ENCODE measurements around the gene PDIA6. TPM values are rescaled to one million over a fixed set of nuclear protein-coding genes. Genes with fewer than 3 reads are reported as not detected.
"Not testable (repeated sequence)": the region's sequence is repeated elsewhere in the genome, so short reads cannot be mapped to it uniquely, and the experiment has no call there.

PDIA6 gene
- total RNA-seq, 2 experiments from 2014 or later, result 25.5 to 26.3 TPM

DNA sequence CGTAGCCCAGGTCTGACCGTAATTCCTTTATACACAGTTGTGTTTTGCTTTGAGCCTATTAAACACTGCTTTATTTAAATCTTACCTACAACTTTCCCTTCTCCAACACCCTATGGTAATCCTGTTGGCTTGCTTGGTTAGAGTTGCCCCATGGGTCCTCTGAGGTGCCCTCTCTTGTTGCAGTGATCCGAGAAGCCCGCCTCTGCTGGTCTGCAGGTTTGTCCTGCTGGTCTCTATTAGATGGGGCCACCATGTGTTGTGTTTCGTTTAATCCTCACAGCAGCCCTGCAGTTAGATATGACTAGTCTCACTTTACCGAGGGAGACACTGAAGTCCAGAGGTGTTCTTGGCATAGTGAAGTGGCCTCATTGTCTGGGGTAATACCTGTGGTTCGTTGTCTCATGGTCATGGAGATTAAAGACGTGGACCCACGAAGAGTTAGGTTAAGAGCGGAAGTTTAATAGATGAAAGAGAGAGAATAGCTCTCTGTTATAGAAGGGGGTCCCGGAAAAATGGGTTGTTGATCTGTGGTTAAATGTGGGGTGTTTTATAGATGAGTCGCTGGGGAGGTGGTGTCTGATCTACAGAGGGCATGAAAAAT is 7.2 kb upstream of the PDIA6 start:
- H3K4me1 Mint-ChIP-seq (ENCODE audit: low read depth), result no peaks in the 10 kb centered on the region
- intact Hi-C loops (cut with DNase I, micrococcal nuclease), result loop anchor here in 1 of 2 experiments (10.0 kb wide), 2 partner anchors 525 to 1395 kb away; partner anchors contain the start of genes CPSF3, ITGB1BP1 and ROCK2
- POLR2A ChIA-PET, result no interaction called here

DNA sequence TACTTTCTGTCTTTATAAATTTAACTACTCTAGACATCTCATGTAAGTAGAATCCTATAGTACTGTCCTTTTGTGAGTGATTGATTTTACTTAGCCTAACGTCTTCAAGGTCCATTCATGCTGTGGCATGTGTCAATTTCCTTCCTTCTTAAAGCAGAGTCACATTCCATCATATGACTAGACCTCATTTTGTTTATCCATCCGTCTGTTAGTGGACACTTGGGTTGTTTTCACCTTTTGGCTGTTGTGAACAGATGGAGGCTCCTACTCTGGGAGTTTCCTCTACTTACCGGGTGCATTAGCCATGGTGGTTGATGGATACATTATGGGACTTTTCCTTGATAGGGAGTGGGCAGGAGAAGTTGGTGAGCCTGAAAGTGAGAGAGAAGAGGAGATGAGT is 6.4 kb upstream of the PDIA6 start:
- peaks cover 0 to 2% of the 10 kb centered on the region in 2 experiments for H3K27me3 ChIP-seq (ENCODE audit: control insufficient read depth in 1 of 2, insufficient read depth in 2 of 2, low read length in 2 of 2)
- no peak for ATAC-seq (ENCODE audit: poor library complexity)
- H3K36me3 ChIP-seq (ENCODE audit: insufficient read depth, low read length), result no peaks in the 10 kb centered on the region
- Mint-ChIP-seq H3K27me3 (peaks cover 17% of the 10 kb centered on the region), H3K4me1 (ENCODE audit: low read depth) (no peaks in the 10 kb centered on the region), H3K36me3 (ENCODE audit: low read depth) (no peaks in the 10 kb centered on the region), H3K9me3 (no peaks in the 10 kb centered on the region), H3K27ac (no peak overlapping the region), H3K4me3 (no peak overlapping the region)
- no peak for TF ChIP-seq CTCF (IDR thresholded peaks at IDR 0.05)
- ChIA-PET CTCF (interaction anchor here (2.5 kb wide), 1 partner anchor 13 kb away, joined by 8 read pairs; no protein-coding TSS in a partner anchor), POLR2A (no interaction called here)
- no peaks in the 10 kb centered on the region for H3K9me3 ChIP-seq (ENCODE audit: control insufficient read depth in 1 of 2, insufficient read depth in 1 of 2, low read length in 2 of 2)
- intact Hi-C loops (cut with DNase I, micrococcal nuclease), result loop anchor here in 1 of 2 experiments (10.0 kb wide), 2 partner anchors 526 to 1394 kb away; partner anchors contain the start of genes CPSF3, ITGB1BP1 and ROCK2
- no peak for DNase-seq
- H3K4me1 ChIP-seq (ENCODE audit: insufficient read depth, low read length), result no peaks in the 10 kb centered on the region
- H3K27ac ChIP-seq (ENCODE audit: low read depth in 1 of 2, low read length in 2 of 2), result no peak overlapping the region
- no peak overlapping the region for H3K4me3 ChIP-seq (ENCODE audit: low read length)

More for the DNA sequence above, 7.2 kb upstream of the PDIA6 start:
- no peak overlapping the region for H3K4me3 Mint-ChIP-seq
- DNase-seq (no peak), ATAC-seq (ENCODE audit: poor library complexity) (no peak)
- H3K27me3 Mint-ChIP-seq, result peaks cover 19% of the 10 kb centered on the region
- Histone ChIP-seq H3K4me1 (ENCODE audit: insufficient read depth, low read length) (no peaks in the 10 kb centered on the region), H3K27me3 (ENCODE audit: control insufficient read depth in 1 of 2, insufficient read depth in 2 of 2, low read length in 2 of 2) (peaks cover 0 to 2% of the 10 kb centered on the region in 2 experiments), H3K9me3 (ENCODE audit: control insufficient read depth in 1 of 2, insufficient read depth in 1 of 2, low read length in 2 of 2) (no peaks in the 10 kb centered on the region), H3K36me3 (ENCODE audit: insufficient read depth, low read length) (no peaks in the 10 kb centered on the region), H3K27ac (ENCODE audit: low read depth in 1 of 2, low read length in 2 of 2) (no peak overlapping the region), H3K4me3 (ENCODE audit: low read length) (no peak overlapping the region)
- CTCF ChIA-PET, result interaction anchor here (1.4 kb wide), 1 partner anchor 13 kb away, joined by 6 read pairs; no protein-coding TSS in a partner anchor
- H3K9me3 Mint-ChIP-seq, result no peaks in the 10 kb centered on the region
- H3K27ac Mint-ChIP-seq, result no peak overlapping the region
- H3K36me3 Mint-ChIP-seq (ENCODE audit: low read depth), result no peaks in the 10 kb centered on the region
- no peak for TF ChIP-seq CTCF (IDR thresholded peaks at IDR 0.05)

DNA sequence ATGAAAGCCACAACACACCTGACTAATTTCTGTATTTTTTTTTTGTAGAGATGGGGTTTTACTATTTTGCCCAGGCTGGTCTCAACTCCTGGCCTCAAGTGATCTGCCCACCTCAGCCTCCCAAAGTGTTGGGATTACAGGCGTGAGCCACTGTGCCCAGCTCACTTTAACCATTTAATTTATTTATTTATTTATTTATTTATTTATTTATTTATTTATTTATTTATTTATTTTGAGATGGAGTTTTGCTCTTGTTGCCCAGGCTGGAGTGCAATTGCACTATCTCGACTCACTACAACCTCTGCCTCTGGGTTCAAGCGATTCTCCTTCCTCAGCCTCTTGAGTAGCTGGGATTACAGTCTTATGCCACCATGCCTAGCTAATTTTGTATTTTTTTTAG is 5.7 kb upstream of the PDIA6 start:
- DNase-seq; H3K9me3 Mint-ChIP-seq; POLR2A ChIA-PET; H3K4me1 Mint-ChIP-seq (ENCODE audit: low read depth); H3K36me3 ChIP-seq (ENCODE audit: insufficient read depth, low read length); H3K9me3 ChIP-seq (ENCODE audit: control insufficient read depth in 1 of 2, insufficient read depth in 1 of 2, low read length in 2 of 2); ATAC-seq (ENCODE audit: poor library complexity); H3K27ac Mint-ChIP-seq; H3K4me3 Mint-ChIP-seq; H3K4me3 ChIP-seq (ENCODE audit: low read length); H3K27me3 ChIP-seq (ENCODE audit: control insufficient read depth in 1 of 2, insufficient read depth in 2 of 2, low read length in 2 of 2); H3K27ac ChIP-seq (ENCODE audit: low read depth in 1 of 2, low read length in 2 of 2); H3K36me3 Mint-ChIP-seq (ENCODE audit: low read depth); H3K4me1 ChIP-seq (ENCODE audit: insufficient read depth, low read length): not testable (repeated sequence)
- intact Hi-C loops (cut with DNase I, micrococcal nuclease), result loop anchor here in 1 of 2 experiments (10.0 kb wide), 2 partner anchors 526 to 1394 kb away; partner anchors contain the start of genes CPSF3, ITGB1BP1 and ROCK2
- peaks cover 17% of the 10 kb centered on the region for H3K27me3 Mint-ChIP-seq
- CTCF ChIA-PET, result interaction anchor here (1.0 to 2.5 kb wide), 2 partner anchors 14 to 20 kb away, joined by 4 to 8 read pairs; no protein-coding TSS in a partner anchor
